Activated naive CD4-positive, alpha-beta T cell treated with anti-CD3 and anti-CD28 coated beads, Interleukin-2, amount 50 U/mL, for 24 hours (primary cell): ENCODE measurements around the gene LAMB3.

Experiments
- H3K27ac Mint-ChIP-seq: one replicate; pipeline ENCODE4 v1.8.0; 2021; ENCODE audit warnings: mild to moderate bottlenecking, mixed read lengths
- H3K27me3 Mint-ChIP-seq: one replicate; pipeline ENCODE4 v1.8.0; 2021; ENCODE audit warnings: mixed read lengths
- H3K36me3 Mint-ChIP-seq: one replicate; pipeline ENCODE4 v1.8.0; 2021; ENCODE audit warnings: mixed read lengths
- H3K4me1 Mint-ChIP-seq: one replicate; pipeline ENCODE4 v1.8.0; 2021; ENCODE audit warnings: mixed read lengths
- H3K4me3 Mint-ChIP-seq: one replicate; pipeline ENCODE4 v1.8.0; 2021; ENCODE audit warnings: mild to moderate bottlenecking, mixed read lengths
- H3K9me3 Mint-ChIP-seq: one replicate; pipeline ENCODE4 v1.8.0; 2021; ENCODE audit warnings: mixed read lengths

Gene LAMB3

GRCh38 chr1:209584231-209584672, 68.0 kb downstream of the LAMB3 start:
- no peaks in the 10 kb centered on the region for H3K9me3 Mint-ChIP-seq
- H3K27ac Mint-ChIP-seq = no peak overlapping the region
- H3K36me3 Mint-ChIP-seq = no peaks in the 10 kb centered on the region
- H3K4me3 Mint-ChIP-seq = no peak overlapping the region
- H3K27me3 Mint-ChIP-seq = peaks cover 5% of the 10 kb centered on the region
- no peaks in the 10 kb centered on the region for H3K4me1 Mint-ChIP-seq

DNA sequence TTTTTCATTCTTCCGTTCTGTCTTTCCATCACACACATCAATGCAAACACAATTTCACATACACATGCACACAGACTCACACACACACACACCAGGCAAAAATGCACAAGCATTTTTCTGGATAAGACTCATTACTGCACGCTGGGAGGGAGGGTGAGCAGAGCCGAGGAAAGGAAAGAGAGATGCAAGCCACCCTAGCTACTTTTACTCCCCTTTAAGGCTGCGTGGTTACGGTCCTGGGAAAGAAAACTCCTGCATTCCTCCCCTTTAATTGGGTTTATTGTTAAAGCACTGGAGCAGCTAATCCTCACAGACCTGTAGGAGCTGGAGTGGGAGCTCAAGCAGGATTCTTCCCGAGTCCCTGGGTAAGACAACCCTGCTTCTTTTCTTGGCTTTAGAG, 68.8 kb downstream of the LAMB3 start, which contains the start of gene CAMK1G:
Gene CAMK1G, plus strand, starts transcription at position 307 of the 400 bp plus-strand sequence. CDS start 11,270 bp downstream, outside the sequence.
- Mint-ChIP-seq H3K4me3 (no peak within 1 kb of the TSS), H3K27me3 (peaks cover 5% of the 10 kb centered on the region), H3K27ac (no peak within 1 kb of the TSS), H3K4me1 (no peaks in the 10 kb centered on the region), H3K36me3 (no peaks in the 10 kb centered on the region), H3K9me3 (no peaks in the 10 kb centered on the region)

DNA sequence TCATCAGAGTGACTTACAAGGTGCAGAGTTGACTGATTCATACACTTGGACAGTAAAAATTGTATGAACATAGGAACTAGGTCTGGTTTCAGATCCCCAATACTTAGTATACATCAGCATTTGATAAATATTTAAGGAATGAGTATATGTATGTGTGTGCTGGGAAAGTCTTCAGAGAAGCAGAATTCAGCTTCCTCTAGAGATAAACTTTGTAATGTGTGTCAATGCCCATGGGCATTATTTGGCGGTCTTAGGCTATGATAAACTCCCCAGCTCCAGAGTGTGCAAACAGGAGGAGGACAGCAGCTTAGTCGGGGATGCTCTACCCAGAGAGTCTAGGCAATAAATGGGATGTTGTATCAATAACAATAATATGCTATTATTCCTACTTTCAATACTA, 71.6 kb downstream of the LAMB3 start:
- Mint-ChIP-seq H3K27ac (no peak overlapping the region), H3K9me3 (no peaks in the 10 kb centered on the region), H3K36me3 (no peaks in the 10 kb centered on the region), H3K27me3 (no peaks in the 10 kb centered on the region), H3K4me1 (no peaks in the 10 kb centered on the region), H3K4me3 (no peak overlapping the region)

GRCh38 chr1:209577346-209577745, 74.9 kb downstream of the LAMB3 start:
- no peaks in the 10 kb centered on the region for H3K4me1 Mint-ChIP-seq
- no peak overlapping the region for H3K4me3 Mint-ChIP-seq
- H3K27me3 Mint-ChIP-seq = no peaks in the 10 kb centered on the region
- no peaks in the 10 kb centered on the region for H3K9me3 Mint-ChIP-seq
- no peak overlapping the region for H3K27ac Mint-ChIP-seq
- H3K36me3 Mint-ChIP-seq = no peaks in the 10 kb centered on the region

DNA sequence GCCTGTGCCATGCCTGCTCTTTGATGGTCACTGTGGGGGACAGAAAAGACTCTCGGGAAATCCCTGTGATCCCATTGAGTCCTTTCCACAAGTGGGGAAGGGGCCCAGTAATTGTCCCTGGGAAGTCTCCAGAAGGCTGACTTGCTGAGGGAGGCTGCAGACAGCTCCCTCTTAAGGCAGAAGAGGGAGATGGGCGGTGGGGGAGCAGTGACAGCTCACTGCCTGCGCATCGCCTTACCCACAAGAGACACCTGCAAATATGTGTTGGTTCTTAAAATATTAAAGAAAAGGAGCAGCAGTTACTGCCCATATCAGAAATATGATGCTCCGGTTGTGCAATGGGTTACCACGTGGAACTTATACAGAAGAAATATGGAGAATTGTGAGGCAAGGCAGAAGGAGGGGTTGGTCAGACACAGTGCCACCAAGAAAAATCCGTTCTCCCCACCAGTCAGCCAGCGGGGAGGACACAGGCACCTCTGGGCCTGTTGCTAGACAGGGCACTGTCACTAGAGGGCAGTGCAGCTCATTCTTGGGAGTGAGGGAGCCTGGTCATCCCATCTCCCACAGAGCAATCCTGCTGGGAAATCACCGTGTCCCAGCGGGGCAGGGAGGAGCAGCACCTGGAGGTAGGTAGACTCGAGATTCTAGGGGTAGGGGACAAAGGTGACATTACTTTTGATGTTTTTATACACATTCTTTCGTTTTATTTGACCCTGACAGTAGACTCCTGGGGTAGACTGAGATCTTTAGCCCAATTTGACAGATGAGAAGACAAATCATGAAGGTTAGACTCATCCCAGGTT, 75.6 kb downstream of the LAMB3 start:
- H3K36me3 Mint-ChIP-seq = no peaks in the 10 kb centered on the region
- H3K4me1 Mint-ChIP-seq = no peaks in the 10 kb centered on the region
- no peak overlapping the region for H3K4me3 Mint-ChIP-seq
- H3K27me3 Mint-ChIP-seq = no peaks in the 10 kb centered on the region
- H3K9me3 Mint-ChIP-seq = no peaks in the 10 kb centered on the region
- no peak overlapping the region for H3K27ac Mint-ChIP-seq

GRCh38 chr1:209570743-209571142, 81.5 kb downstream of the LAMB3 start:
- peaks cover 2% of the 10 kb centered on the region for H3K27me3 Mint-ChIP-seq
- no peak overlapping the region for H3K4me3 Mint-ChIP-seq
- no peaks in the 10 kb centered on the region for H3K36me3 Mint-ChIP-seq
- no peaks in the 10 kb centered on the region for H3K9me3 Mint-ChIP-seq
- H3K4me1 Mint-ChIP-seq = peaks cover 11% of the 10 kb centered on the region
- no peak overlapping the region for H3K27ac Mint-ChIP-seq

DNA sequence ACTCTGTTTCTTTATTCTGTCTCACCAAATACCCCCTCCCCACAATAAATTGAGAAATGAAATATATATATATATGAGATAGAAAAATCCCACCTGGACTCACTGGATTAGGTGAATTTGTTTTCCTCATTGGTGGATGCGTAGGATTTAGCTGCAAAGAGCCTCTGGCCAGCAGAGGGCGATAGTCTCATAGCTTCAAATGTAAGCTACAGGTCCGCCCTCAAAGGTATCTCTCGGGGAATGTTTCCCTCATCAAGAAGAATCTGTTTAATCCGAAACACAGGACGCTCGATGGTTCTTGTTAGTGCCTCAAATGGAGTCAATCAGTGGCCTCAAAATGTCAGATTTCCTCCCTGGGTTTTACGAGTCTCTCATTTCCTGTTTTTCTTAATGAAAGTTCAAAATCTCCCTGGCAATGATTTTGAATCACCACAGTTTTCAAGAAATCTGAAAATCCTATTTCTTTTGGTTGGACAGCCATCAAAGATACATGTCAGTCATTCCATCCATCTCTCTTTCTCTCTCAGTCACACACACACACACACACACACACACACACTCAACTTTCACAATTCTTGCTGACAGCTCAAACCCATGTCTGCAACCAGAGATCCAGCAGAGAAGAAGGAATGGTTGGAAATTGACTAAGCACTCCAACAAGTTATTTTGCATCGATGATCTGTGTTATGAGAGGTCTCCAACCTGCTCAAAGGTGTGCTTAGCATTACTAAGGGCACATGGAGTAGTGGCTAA, 82.6 kb downstream of the LAMB3 start:
- H3K27ac Mint-ChIP-seq = no peak overlapping the region
- no peaks in the 10 kb centered on the region for H3K36me3 Mint-ChIP-seq
- H3K4me3 Mint-ChIP-seq = peak overlapping the region; percentile 53
- H3K4me1 Mint-ChIP-seq = peaks cover 11% of the 10 kb centered on the region
- no peaks in the 10 kb centered on the region for H3K9me3 Mint-ChIP-seq
- peaks cover 4% of the 10 kb centered on the region for H3K27me3 Mint-ChIP-seq

DNA sequence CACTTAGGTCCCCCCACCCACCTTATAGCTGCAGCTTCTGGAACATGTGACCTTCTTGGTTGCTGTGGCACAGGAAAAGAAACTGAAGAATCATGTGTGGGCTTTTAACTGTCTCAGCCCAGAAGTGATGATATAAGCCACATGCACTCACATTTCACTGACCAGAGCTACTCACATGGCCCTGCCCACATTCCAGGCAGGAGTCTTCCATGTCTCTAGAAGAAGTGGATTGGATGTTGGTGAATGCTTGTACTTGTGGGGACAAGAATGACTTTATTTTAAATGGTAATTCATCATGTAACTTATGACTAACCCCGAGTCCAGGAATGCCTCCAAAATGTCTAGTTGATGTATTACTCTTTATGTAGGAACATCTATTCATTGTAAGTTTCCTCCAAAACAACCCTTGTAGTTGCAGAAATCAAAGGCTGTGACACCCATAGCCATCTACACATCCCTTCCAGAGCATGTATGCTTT, 84.5 kb downstream of the LAMB3 start:
- Mint-ChIP-seq H3K27me3 (peaks cover 4% of the 10 kb centered on the region), H3K27ac (no peak overlapping the region), H3K4me3 (no peak overlapping the region), H3K9me3 (no peaks in the 10 kb centered on the region), H3K4me1 (peaks cover 11% of the 10 kb centered on the region), H3K36me3 (no peaks in the 10 kb centered on the region)

DNA sequence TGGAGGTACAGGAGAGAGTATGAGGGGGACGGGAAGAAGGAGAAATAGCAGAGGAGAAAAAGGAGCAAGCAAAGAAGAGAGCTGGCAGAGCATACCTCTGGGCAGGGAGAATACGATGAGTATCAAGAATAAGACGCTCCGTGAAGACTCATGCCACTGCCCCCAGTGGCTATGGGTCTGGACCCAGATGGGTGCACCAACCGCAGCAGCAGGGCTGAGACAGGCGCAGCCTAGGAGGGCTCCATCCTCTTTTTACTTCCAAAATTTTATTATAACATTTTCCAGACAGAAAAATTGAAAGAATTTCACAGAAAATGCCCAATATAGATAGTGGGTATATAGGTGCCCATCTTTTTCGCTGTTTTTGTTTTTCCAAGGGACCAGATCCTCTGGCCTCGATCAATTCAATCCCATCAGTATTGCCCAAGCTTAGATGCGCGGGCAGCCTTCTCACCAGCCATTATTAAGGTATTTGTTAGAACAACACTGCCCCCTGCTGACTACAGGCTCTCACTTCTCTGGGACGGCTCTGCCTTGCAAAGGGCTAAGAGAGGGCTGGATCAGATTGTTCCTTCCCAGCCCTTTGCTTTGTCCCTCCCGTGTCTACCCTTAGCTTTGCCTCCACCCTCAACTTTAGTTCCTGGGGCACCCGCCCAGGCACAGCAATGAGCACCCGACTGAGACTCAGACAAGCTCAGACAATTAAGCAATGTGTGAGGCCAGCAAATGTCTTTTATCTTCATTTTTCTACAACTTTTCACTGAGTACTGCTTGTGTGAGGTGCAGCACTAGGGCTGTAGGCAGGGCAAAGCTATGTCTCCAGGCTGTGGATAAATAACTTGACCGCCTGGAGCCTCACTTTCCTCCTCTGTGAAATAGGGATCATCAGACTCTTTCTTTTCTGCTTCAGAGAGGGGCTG, 86.2 kb downstream of the LAMB3 start:
- Mint-ChIP-seq H3K27ac (no peak overlapping the region), H3K9me3 (no peaks in the 10 kb centered on the region), H3K27me3 (peaks cover 5% of the 10 kb centered on the region)

More for the DNA sequence above, 86.2 kb downstream of the LAMB3 start:
- no peaks in the 10 kb centered on the region for H3K36me3 Mint-ChIP-seq
- peaks cover 11% of the 10 kb centered on the region for H3K4me1 Mint-ChIP-seq
- no peak overlapping the region for H3K4me3 Mint-ChIP-seq
